GM12878 (cell line): ENCODE measurements around the gene SNAPC4.

Experiments
- CEBPB ChIP-seq, 2 experiments: fragments of 150-350 bp in 1 of 2; IDR thresholded peaks; 2 replicates each; pipeline ENCODE4 v1.6.1; 2012 to 2014; ENCODE audit warnings: low read depth in 2 of 2, low read length in 2 of 2, borderline replicate concordance in 1 of 2, inconsistent platforms in 1 of 2
- CTCF ChIP-seq, 3 experiments: IDR thresholded peaks in 2 of 3; conservative IDR thresholded peaks in 1 of 3; 2 replicates each; pipeline ENCODE4 v1.5.1; 2011; ENCODE audit warnings: low read depth in 3 of 3, low read length in 3 of 3, mild to moderate bottlenecking in 3 of 3, control low read depth in 2 of 3, moderate library complexity in 2 of 3, inconsistent platforms in 1 of 3, mixed read lengths in 1 of 3; ENCODE audit not compliant: control insufficient read depth in 2 of 3, insufficient read depth in 1 of 3; ENCODE audit errors: extremely low read depth in 1 of 3
- EED ChIP-seq: sonication (generic); IDR thresholded peaks from 2 replicates; pipeline ENCODE4 v1.6.1; 2016; ENCODE audit warnings: antibody characterized with exemption, low read depth
- EZH2 ChIP-seq: IDR thresholded peaks from 2 replicates; pipeline ENCODE4 v1.6.1; 2012; ENCODE audit warnings: low read depth, mild to moderate bottlenecking, control low read depth, inconsistent platforms, low read length, borderline replicate concordance; ENCODE audit not compliant: control insufficient read depth
- IRF3 ChIP-seq: fragments of 450-650 bp; IDR thresholded peaks from 2 replicates; pipeline ENCODE4 v1.6.1; 2014; ENCODE audit warnings: mild to moderate bottlenecking
- KAT2A ChIP-seq: conservative IDR thresholded peaks from 2 replicates; pipeline ENCODE4 v1.6.1; 2011; ENCODE audit warnings: low read depth, low read length; ENCODE audit not compliant: control insufficient read depth
- MYC ChIP-seq: IDR thresholded peaks from 2 replicates; pipeline ENCODE4 v1.6.1; 2011; ENCODE audit warnings: mild to moderate bottlenecking, low read length, moderate library complexity, inconsistent platforms; ENCODE audit not compliant: insufficient read depth, insufficient replicate concordance, insufficient read length, severe bottlenecking
- NR2C2 ChIP-seq: IDR thresholded peaks from 2 replicates; pipeline ENCODE4 v1.6.1; 2011; ENCODE audit warnings: borderline replicate concordance, low read depth; ENCODE audit not compliant: control insufficient read depth, insufficient read length
- TAF1 ChIP-seq: IDR thresholded peaks from 2 replicates; pipeline ENCODE4 v1.6.1; 2011; ENCODE audit warnings: mild to moderate bottlenecking, low read depth, low read length, borderline replicate concordance
- USF1 ChIP-seq: IDR thresholded peaks from 2 replicates; pipeline ENCODE4 v1.6.1; 2011; ENCODE audit warnings: borderline replicate concordance, low read depth, mild to moderate bottlenecking, moderate library complexity, mixed read lengths, low read length; ENCODE audit not compliant: insufficient read depth; ENCODE audit errors: extremely low read length
- ZBTB4 ChIP-seq: fragments of 450-650 bp; formaldehyde crosslinking; IDR thresholded peaks from 2 replicates; pipeline ENCODE4 v1.4.0; 2022; ENCODE audit warnings: mild to moderate bottlenecking, moderate library complexity
- ZNF207 ChIP-seq: fragments of 450-650 bp; IDR thresholded peaks from 2 replicates; pipeline ENCODE4 v1.6.1; 2014; ENCODE audit warnings: antibody characterized with exemption, mild to moderate bottlenecking, borderline replicate concordance

- TF ChIP-seq CEBPB (IDR thresholded peaks at IDR 0.05; ENCODE audit: borderline replicate concordance in 1 of 2, low read depth in 2 of 2, low read length in 2 of 2) (no peak), IRF3 (no peak), CTCF (IDR thresholded peaks at IDR 0.05 in 2 of 3, conservative IDR thresholded peaks at IDR 0.05 in 1 of 3; ENCODE audit: control insufficient read depth in 2 of 3, extremely low read depth in 1 of 3, insufficient read depth in 1 of 3, low read depth in 3 of 3, low read length in 3 of 3) (no peak), EED (no peak), KAT2A (no peak), NR2C2 (no peak), ZNF207 (no peak), ZBTB4 (no peak), EZH2 (no peak), MYC (no peak), TAF1 (no peak), USF1 (no peak)
Observed at GRCh38 chr9:136368190-136368589, 31.8 kb downstream of the SNAPC4 start.
